Measurements from ENCODE around the gene RHEB. TPM values are rescaled to one million over a fixed set of nuclear protein-coding genes. Genes with fewer than 3 reads are reported as not detected.

RHEB gene
- total and polyA plus RNA-seq, 2 experiments from 2014 or later = 101 to 239 TPM

GRCh38 chr7:151416941-151417315 lies 102.8 kb downstream of the RHEB start:
- Histone ChIP-seq H3K4me2 (peak overlapping the region; percentile 39; the same call in 1 of the 2 replicates), H3K27ac (ENCODE audit: low read depth) (no peak overlapping the region), H3K36me3 (ENCODE audit: insufficient read depth) (no peaks in the 10 kb centered on the region), H3K27me3 (ENCODE audit: insufficient read depth) (peaks cover 42% of the 10 kb centered on the region), H3F3A (replicated peaks; ENCODE audit: low read depth) (no peaks in the 10 kb centered on the region), H3K4me3 (no peak overlapping the region), H2AFZ (no peak overlapping the region), H3K9me2 (ENCODE audit: insufficient read depth) (no peaks in the 10 kb centered on the region), H4K20me1 (replicated peaks; ENCODE audit: insufficient read depth) (peaks cover 3% of the 10 kb centered on the region), H3K79me2 (replicated peaks; ENCODE audit: insufficient read depth) (no peaks in the 10 kb centered on the region), H3K4me1 (ENCODE audit: insufficient read depth) (peaks cover 16% of the 10 kb centered on the region)
- DNase-seq (ENCODE audit: low spot score) (peak; percentile 2), ATAC-seq (peak; percentile 29; the same call in 2 of the 3 replicates)
- peaks cover 30% of the 10 kb centered on the region for H3K27me3 Mint-ChIP-seq (ENCODE audit: insufficient read depth, low read depth, poor library complexity)
- no peak overlapping the region; the same call in 2 of the 3 replicates for H3K4me3 Mint-ChIP-seq
- H3K27ac Mint-ChIP-seq = no peak overlapping the region
- peaks cover 21% of the 10 kb centered on the region; the same call in 2 of the 3 replicates for H3K4me1 Mint-ChIP-seq
- peaks cover 13% of the 10 kb centered on the region; the same call in 2 of the 3 replicates for H3K36me3 Mint-ChIP-seq (ENCODE audit: low read depth)
- peaks cover 24% of the 10 kb centered on the region for H3K9me3 Mint-ChIP-seq
- TF ChIP-seq POLR2AphosphoS5 (IDR thresholded peaks at IDR 0.05; ENCODE audit: low read depth) (no peak), NANOG (IDR thresholded peaks at IDR 0.05; ENCODE audit: borderline replicate concordance) (no peak), REST (IDR thresholded peaks at IDR 0.05; ENCODE audit: unreplicated experiment) (no peak), JUNB (IDR thresholded peaks at IDR 0.05; ENCODE audit: unreplicated experiment) (no peak), ZNF462 (CRISPR knock-in tag; IDR thresholded peaks at IDR 0.05) (no peak), ETS1 (IDR thresholded peaks at IDR 0.05) (no peak), EZH2 (IDR thresholded peaks at IDR 0.05; ENCODE audit: low read depth, unreplicated experiment) (no peak), CREB1 (CRISPR knock-in tag; IDR thresholded peaks at IDR 0.05; ENCODE audit: low read depth) (no peak), STAT1 (IDR thresholded peaks at IDR 0.05; ENCODE audit: unreplicated experiment) (no peak), ZNF331 (CRISPR knock-in tag; IDR thresholded peaks at IDR 0.05; ENCODE audit: low read depth) (no peak), EZH2phosphoT487 (IDR thresholded peaks at IDR 0.05; ENCODE audit: unreplicated experiment) (no peak), ZNF114 (CRISPR knock-in tag; IDR thresholded peaks at IDR 0.05) (no peak)

Data from GM23338 (cell line).